Measurements from ENCODE around the gene POU3F1.

- TF ChIP-seq CTCF (IDR thresholded peaks at IDR 0.05) = no peak
- TF ChIP-seq POLR2A (IDR thresholded peaks at IDR 0.05) = no peak
These were observed 47.6 kb downstream of the POU3F1 start for GRCh38 chr1:37998913-37999429.

All from thyroid gland (tissue), 4 donors.